ENCODE results near the gene MFRP.

Gene MFRP

DNA sequence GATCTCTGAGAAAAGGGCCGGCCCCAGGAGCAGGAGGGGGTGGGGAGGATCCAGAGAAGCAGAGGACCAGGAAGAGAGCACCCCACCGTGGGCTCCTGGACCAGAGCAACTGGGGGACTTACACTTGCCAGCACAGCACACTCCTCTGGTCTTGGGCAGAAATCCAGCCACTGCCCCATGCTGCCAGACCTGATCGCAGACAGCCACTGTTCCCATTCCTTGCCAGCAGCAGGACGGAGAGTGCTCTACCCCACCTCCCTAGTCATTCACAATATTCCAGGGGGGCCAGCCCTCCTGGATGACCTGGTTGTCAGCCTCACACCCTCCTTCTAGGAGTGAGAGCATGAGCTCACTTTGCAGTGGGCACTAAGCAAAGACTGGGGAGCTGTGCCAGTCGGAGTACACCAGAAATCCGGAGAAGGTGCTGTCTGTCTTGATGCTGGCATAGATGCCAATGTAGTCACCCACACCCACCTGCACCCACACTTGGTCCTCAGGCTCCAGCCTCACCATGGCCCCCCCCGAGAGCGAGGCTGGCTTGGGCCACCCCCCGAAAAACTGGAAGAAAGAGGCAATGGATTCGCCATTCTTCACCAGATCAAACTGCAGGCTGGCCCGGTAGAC is 7.4 kb downstream of the MFRP start:
- TF ChIP-seq, protein P1, sequence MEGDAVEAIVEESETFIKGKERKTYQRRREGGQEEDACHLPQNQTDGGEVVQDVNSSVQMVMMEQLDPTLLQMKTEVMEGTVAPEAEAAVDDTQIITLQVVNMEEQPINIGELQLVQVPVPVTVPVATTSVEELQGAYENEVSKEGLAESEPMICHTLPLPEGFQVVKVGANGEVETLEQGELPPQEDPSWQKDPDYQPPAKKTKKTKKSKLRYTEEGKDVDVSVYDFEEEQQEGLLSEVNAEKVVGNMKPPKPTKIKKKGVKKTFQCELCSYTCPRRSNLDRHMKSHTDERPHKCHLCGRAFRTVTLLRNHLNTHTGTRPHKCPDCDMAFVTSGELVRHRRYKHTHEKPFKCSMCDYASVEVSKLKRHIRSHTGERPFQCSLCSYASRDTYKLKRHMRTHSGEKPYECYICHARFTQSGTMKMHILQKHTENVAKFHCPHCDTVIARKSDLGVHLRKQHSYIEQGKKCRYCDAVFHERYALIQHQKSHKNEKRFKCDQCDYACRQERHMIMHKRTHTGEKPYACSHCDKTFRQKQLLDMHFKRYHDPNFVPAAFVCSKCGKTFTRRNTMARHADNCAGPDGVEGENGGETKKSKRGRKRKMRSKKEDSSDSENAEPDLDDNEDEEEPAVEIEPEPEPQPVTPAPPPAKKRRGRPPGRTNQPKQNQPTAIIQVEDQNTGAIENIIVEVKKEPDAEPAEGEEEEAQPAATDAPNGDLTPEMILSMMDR (IDR thresholded peaks at IDR 0.05; ENCODE audit: control extremely low read depth, extremely low read depth, low read depth, missing control alignments) = no peak
- DNase-seq (ENCODE audit: extremely low spot score) = no peak
- CTCF ChIA-PET = interaction anchor here (0.7 to 5.9 kb wide), 33 partner anchors 8 to 547 kb away, joined by 3 to 131 read pairs (median 4); partner anchors contain the start of gene USP2
- POLR2A ChIA-PET = no interaction called here

DNA sequence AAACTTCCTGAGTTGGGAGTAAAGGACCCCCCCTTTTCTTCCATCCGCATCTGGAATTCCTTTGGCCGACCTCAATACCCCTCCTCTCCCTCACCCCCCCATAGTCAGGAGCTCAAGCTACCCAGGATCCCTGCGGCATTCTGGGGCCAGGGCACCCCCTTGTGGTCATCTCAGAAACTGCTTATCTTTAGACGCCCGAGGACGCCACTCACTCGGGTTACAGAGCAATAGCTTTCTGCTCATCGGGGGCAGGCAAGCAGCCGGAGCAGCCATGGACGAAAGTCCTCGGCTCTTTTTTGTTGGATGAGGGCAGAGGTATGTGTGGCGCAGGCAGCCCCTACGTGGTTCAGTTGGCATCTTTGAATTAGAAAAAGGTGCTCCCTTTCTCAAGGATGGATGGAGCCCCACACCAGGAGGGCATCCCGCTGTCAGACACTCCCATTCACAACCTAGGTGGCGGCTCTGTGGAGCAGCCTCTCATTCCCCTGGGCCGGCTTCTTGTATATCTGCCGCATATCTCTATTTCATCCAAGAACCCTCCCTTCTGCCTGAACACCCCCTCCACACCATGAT is 8.1 kb downstream of the MFRP start:
- CTCF ChIA-PET = interaction anchor here (0.7 to 5.9 kb wide), 41 partner anchors 8 to 546 kb away, joined by 3 to 131 read pairs (median 4); partner anchors contain the start of genes MFRP, NLRX1 and USP2
- TF ChIP-seq, protein P1 (IDR thresholded peaks at IDR 0.05; ENCODE audit: control extremely low read depth, extremely low read depth, low read depth, missing control alignments) = peak; percentile 78
- DNase-seq (ENCODE audit: extremely low spot score) = peak; percentile 84
- POLR2A ChIA-PET = interaction anchor here (0.6 kb wide), 1 partner anchor 230 kb away, joined by 3 read pairs; no protein-coding TSS in a partner anchor

DNA sequence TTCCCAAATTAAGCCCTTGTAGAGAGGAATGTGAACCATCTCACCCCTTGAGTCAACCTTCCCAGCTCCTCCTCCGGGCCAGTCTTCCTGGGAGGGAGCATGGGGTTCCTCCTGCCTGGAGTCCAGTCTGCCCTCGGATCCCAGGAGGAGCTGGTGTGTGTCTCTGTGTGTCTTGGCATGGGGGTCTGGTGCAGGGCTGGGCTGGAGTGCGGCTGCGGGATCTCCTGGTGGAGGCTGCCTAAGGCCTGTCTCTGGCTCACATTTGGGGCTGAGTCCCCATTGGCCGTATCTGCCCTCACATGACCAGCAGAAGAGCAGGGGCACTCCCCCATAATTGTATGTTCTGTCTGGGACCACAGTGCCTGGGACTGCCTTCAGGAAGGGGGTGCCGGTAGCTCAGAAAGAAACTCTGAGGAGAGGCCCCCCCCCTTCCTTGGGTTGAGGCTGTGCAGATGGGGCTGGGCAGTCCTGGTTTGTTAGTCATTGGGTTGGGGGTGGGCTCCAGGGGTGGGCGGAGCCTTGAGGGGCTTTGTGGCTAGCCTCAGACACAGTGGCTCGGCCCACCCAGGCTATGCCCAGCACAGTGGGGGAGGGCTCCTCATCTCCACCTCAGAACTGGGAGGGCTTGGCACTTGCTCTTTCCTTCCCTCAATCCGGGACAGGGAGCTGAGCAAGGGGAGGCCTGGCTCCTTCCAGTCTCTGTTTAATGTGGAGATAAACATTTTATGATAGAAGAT is 8.8 kb downstream of the MFRP start:
- ChIA-PET POLR2A (no interaction called here), CTCF (interaction anchor here (0.6 to 5.9 kb wide), 39 partner anchors 9 to 1749 kb away, joined by 3 to 131 read pairs (median 4); partner anchors contain the start of genes MFRP, NLRX1 and USP2)
- no peak for DNase-seq (ENCODE audit: extremely low spot score)
- TF ChIP-seq, protein P1 (IDR thresholded peaks at IDR 0.05; ENCODE audit: control extremely low read depth, extremely low read depth, low read depth, missing control alignments) = no peak

DNA sequence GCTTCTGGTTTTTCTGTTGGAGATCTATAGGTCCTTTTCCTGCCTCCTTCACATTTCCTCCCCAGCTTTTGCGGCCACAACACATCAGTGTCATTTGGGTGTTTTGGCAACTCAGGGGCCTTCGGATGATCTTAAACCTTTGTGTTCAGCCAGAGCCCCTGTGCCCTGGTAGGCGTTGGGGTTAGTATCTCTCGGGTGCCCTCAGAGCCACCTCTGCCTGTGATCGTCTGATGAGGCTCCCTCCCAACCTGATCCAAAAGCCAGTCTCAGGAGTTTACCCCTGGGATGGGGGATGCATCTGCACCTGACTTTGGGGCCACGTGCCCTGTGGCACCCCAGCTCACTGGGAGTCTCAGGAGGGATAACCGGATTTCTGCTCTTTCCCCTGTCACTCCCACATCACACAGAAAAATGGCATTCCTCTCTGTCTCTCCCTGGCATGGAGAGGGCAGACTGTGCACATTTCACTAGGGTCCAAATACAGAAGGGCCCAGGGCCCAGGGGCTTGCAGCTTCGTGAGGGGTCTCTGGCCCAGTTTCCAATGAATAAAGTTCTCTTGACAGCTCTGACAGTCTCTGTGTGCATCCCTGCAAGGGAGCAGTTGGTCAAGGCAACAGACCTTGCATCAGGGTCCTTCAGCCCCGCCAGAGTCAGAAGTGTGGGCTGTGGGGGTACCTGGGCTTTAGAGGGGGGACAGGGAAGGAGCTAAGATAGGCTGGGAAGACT is 9.6 kb downstream of the MFRP start:
- TF ChIP-seq, protein P1 (IDR thresholded peaks at IDR 0.05; ENCODE audit: control extremely low read depth, extremely low read depth, low read depth, missing control alignments) = no peak
- ChIA-PET CTCF (interaction anchor here (0.6 to 5.9 kb wide), 16 partner anchors 9 to 1748 kb away, joined by 3 to 131 read pairs (median 10); no protein-coding TSS in a partner anchor), POLR2A (interaction anchor here (0.6 kb wide), 1 partner anchor 221 kb away, joined by 5 read pairs; no protein-coding TSS in a partner anchor)
- DNase-seq (ENCODE audit: extremely low spot score) = no peak

DNA sequence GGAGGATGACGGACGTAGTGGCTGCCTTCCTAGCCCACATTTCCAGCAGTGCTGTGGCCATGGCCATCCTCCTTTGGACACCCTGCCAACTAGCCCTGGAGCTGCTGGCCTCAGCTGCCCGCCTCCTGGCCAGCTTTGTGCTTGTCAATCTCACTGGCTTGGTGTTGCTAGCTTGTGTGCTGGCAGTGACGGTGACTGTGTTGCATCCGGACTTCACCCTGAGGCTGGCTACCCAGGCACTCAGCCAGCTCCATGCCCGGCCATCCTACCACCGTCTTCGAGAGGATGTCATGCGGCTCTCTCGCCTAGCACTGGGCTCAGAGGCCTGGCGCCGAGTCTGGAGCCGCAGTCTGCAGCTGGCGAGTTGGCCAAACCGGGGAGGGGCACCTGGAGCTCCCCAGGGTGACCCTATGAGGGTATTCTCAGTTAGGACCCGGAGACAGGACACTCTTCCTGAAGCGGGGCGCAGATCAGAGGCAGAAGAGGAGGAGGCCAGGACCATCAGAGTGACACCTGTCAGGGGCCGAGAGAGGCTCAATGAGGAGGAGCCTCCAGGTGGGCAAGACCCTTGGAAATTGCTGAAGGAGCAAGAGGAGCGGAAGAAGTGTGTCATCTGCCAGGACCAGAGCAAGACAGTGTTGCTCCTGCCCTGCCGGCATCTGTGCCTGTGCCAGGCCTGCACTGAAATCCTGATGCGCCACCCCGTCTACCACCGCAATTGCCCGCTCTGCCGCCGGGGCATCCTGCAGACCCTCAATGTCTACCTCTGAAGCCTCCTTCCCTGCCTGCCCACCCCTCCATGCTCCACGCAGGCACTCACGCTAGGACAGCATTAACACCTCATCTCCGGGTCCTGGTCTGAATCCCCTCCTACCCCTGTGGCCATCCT is 10.6 kb downstream of the MFRP start:
- TF ChIP-seq, protein P1 (IDR thresholded peaks at IDR 0.05; ENCODE audit: control extremely low read depth, extremely low read depth, low read depth, missing control alignments) = no peak
- no peak for DNase-seq (ENCODE audit: extremely low spot score)
- CTCF ChIA-PET = interaction anchor here (0.9 to 6.0 kb wide), 5 partner anchors 13 to 191 kb away, joined by 3 to 69 read pairs (median 3); no protein-coding TSS in a partner anchor
- POLR2A ChIA-PET = no interaction called here
